B cell (primary cell): Measurements from ENCODE around the gene CFL2.

Experiments used
- EZH2 ChIP-seq: IDR thresholded peaks from 2 replicates; pipeline ENCODE4 v1.6.1; 2012; ENCODE audit warnings: borderline replicate concordance, low read depth, mild to moderate bottlenecking, moderate library complexity, low read length; ENCODE audit not compliant: insufficient read depth, poor library complexity, severe bottlenecking
- TF ChIP-seq, protein P1 (sequence below): fragments of 200-600 bp; IDR thresholded peaks from one replicate; pipeline ENCODE4 v1.8.0; 2022; ENCODE audit warnings: antibody characterized with exemption, mild to moderate bottlenecking

DNA sequence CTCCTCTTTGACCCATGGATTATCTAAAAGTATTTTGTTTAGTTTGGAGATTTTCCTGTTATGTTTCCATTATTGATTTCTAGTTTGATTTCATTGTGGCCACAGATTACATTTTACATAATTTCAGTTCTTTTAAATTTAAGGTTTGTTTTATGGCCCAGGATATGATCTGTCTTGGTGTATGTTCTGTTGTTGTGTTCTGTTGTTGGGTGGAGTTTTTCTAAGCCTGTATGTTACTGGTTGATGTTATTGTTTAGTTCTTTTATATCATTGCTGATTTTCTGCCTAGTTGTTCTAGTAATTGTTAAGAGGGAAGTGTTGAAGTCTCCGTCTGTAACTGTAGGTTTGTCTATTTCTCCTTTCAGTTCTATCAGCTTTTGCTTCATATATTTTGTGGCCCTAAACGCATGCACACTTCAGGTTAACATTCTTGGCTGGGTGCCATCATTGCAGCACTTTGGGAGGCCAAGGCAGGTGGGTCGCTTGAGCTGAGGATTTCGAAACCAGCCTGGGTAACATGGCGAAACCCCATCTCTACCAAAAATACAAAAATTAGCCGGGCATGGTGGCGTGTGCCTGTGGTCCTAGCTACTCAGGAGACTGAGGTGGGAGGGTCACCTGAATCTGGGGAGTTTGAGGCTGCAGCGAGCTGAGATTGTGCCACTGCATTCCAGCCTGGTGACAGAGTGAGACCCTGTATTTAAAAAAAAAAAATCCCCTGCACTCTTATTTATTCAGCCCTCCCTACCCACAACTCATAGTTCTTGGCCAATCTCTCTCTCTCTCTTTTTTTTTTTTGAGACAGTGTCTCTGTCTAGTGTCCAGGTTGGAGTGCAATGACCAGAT is 28.1 kb upstream of the CFL2 start:
- TF ChIP-seq, protein P1, sequence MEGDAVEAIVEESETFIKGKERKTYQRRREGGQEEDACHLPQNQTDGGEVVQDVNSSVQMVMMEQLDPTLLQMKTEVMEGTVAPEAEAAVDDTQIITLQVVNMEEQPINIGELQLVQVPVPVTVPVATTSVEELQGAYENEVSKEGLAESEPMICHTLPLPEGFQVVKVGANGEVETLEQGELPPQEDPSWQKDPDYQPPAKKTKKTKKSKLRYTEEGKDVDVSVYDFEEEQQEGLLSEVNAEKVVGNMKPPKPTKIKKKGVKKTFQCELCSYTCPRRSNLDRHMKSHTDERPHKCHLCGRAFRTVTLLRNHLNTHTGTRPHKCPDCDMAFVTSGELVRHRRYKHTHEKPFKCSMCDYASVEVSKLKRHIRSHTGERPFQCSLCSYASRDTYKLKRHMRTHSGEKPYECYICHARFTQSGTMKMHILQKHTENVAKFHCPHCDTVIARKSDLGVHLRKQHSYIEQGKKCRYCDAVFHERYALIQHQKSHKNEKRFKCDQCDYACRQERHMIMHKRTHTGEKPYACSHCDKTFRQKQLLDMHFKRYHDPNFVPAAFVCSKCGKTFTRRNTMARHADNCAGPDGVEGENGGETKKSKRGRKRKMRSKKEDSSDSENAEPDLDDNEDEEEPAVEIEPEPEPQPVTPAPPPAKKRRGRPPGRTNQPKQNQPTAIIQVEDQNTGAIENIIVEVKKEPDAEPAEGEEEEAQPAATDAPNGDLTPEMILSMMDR = no peak
- TF ChIP-seq EZH2 = no peak
